ENCODE data around the gene EIF4G3.
"Not testable (repeated sequence)": the region's sequence is repeated elsewhere in the genome, so short reads cannot be mapped to it uniquely, and the experiment has no call there.

Gene EIF4G3

DNA sequence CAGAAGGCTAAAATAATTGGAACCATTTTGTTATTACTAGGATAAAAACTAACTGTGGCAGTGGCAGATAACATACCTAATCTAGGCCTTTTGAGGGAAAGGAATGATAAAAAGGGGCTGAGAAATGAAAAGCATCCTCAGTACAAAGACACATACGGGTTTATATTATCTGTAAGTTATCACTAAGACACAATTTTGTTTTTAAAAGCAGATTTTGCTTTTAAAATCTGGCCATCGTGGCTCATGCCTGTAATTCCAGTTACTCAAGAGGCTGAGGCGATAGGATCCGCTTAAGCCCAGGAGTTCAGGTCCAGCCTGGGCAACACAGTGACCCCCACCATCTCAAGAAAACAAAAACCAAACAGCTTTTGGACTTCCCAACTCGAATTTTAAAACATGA, 364.8 kb downstream of the EIF4G3 start:
- DNase-seq (ENCODE audit: low read depth), result no peak

DNA sequence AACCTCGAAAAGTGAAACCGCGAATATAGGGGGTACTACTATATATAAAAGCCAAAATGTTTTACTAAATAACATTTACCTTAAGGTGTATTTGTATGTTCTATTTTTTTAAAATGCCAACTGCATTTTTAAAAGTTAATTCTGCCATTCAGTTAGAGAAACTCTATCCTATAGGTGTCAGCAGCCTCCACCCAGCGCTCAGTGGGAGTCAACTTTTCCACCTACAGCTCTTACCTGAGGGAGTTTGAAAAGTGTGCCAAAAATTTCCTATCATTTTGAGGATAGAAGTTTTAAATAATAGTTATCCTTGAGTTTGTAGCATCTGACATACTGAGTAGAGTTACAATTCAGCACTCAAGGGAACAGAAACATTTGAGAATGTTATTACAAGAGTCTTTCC, 383.5 kb downstream of the EIF4G3 start:
- DNase-seq (ENCODE audit: low read depth), result no peak

DNA sequence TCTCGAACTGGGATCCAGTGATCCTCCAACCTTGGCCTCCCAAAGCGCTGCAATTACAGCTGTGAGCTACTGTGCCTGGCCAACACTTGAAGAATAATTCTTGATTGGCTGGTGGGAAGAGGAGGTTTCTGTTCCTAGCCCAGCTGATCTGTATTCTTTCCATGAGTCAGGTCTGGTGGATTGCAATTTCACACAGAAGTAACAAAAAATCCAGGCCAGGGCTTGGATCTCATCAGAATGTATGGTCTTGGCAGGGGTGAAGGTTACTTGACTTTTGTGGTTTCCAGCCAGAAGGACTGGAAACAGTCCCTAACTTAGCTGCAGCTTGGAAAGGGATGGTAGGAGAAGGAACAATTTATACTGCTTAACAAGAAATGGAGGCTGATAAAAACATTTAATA, 384.5 kb downstream of the EIF4G3 start:
- DNase-seq (ENCODE audit: low read depth), result no peak

GRCh38 chr1:20790785-20791184, 385.9 kb downstream of the EIF4G3 start:
- DNase-seq (ENCODE audit: low read depth), result no peak

- DNase-seq (ENCODE audit: low read depth), result not testable (repeated sequence)
Measured at GRCh38 chr1:20789598-20789997, 387.1 kb downstream of the EIF4G3 start.

DNA sequence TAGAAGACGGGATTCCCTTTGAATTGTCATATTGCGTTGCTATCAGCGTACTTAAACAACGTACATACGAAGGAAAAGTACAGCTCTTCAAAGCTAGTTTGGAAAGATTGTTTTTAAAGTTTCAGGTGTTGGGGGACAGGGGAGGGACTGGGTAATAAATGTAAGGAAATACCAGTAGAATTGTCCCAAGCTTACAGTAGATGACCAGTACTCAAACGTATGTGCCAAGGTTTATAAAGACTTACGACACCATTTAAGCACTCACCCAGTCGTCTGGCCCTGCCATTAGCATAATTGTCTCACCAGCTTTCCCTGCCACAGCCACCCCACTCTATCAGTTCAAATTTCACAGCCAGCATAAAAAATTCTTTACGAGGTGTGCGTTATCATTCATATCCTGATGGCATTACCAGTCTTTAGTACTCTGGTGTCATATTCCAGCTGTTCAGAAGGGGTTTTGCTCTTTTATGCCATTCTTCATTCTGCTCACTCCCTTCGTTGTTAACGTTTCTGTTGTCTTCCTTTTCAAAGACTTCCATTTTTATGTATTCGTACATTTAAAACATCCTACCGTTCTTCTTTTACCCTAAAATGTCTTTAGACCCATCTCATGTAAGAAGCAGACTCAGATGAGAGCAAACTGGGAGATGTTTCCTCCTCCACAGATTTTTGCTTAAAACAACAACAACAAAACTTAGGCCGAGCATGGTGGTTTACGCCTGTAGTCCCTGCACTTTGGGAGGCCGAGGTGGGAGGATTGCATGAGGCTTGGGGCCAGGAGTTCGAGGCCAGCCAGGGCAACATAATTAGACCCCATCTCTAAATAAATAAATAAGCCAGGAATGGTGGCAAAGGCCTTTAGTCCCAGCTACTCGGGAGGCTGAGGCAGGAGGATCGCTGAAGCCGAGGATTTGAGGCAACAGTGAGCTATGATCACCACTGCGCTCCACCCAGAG, 388.6 kb downstream of the EIF4G3 start:
- DNase-seq (ENCODE audit: low read depth), result peak; percentile 31

GRCh38 chr1:20787029-20787839, 389.5 kb downstream of the EIF4G3 start, which contains the start of gene HP1BP3:
Gene HP1BP3 (minus strand): TSS chr1:20787307. CDS start chr1:20780440, 6,867 bp downstream.
- peak; percentile 55 for DNase-seq (ENCODE audit: low read depth)

DNA sequence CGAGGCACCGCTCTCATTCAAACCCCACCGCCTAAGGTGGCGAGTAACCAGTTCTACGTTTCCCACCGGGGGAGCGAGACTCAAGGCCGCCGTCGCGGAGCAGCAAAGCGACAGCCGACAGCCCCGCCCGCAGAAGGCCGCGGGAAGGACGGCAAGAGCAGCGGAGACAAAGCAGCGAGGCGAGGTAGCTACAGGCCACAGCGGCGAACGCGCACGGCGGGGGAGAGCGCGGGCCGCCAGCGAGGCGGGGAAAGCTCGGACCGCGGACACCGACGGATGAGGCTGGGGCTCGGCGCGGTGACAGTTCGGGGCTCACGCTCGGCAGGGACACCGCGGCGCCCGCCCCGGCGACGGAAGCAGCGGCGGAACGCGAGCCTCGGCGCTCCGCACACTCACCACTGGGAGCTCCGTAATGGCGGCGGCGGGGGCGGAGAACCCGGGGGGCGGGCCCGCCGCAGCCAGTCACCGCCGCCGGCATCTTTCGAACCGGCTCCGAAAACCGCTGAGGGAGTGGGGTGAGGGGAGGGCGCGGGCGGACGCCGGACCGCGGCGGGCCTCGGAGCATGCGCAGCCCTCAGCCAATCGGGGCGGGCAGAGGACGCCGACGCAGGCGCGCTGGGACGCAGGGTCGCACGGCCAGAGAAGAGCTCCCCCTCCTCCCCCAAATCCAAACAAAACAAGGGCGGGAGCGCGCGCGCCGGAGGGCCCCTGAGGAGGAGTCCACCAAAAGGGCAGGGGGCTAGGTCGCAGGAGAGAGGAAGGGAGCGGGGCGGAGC, 390.3 kb downstream of the EIF4G3 start:
- peak; percentile 86 for DNase-seq (ENCODE audit: low read depth)

DNA sequence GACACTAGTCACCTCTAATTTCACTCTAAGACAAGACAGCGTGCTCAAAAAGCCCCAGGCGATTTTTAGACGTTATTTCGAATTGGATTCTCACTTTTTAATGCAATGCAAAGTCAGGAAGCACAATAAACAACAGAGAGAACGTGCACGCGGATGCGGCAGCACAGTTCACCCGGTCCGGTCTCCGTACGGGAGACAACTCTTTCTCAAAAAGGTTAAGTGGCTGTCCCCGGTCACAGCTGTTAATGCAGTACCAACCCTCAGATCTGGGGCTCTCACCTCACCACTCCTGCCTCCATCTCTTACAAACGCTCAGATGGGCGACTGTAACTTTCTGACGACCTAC, 390.8 kb downstream of the EIF4G3 start:
- DNase-seq (ENCODE audit: low read depth), result no peak

GRCh38 chr1:20775700-20776099, 401.0 kb downstream of the EIF4G3 start:
- DNase-seq (ENCODE audit: low read depth), result no peak

GRCh38 chr1:20771780-20772179, 404.9 kb downstream of the EIF4G3 start:
- no peak for DNase-seq (ENCODE audit: low read depth)

- no peak for DNase-seq (ENCODE audit: low read depth)
Measured at GRCh38 chr1:20770314-20771087, 406.2 kb downstream of the EIF4G3 start.

DNA sequence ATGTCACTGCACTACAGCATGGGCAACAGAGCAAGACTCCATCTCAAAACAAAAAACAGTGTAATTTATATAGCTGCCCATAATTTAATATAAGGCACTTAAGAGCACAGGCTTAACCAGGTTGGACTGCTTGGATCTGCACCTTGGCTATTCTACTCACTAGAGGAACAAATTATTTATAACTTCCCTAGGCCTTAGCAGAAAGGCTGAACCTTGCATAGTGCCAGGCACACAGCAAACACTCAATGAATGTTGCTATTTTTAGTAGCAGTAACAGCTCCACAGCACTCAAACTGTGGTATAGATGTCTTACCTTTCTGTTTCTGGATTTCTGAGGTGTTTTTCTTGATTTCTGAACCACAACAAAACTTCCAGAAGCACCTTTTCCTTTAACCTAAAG, 409.4 kb downstream of the EIF4G3 start:
- DNase-seq (ENCODE audit: low read depth), result no peak

DNA sequence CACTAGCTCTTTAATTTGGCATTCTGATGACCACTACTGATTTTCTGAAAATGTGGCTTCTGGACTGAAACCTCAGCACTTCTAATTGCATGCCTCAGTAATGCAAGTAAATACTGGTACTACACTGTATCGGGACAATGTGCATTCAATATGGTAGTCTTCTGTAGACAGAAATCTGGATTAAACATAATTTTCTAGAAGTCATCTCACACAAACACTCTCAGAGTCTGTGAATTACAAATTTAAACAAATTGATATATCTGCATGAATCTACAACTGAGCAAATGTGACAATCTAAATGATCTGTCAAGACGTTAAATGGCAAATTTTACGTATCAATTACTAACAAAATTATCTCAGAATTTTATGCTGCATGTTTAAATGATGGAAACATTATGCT, 413.3 kb downstream of the EIF4G3 start:
- no peak for DNase-seq (ENCODE audit: low read depth)

DNA sequence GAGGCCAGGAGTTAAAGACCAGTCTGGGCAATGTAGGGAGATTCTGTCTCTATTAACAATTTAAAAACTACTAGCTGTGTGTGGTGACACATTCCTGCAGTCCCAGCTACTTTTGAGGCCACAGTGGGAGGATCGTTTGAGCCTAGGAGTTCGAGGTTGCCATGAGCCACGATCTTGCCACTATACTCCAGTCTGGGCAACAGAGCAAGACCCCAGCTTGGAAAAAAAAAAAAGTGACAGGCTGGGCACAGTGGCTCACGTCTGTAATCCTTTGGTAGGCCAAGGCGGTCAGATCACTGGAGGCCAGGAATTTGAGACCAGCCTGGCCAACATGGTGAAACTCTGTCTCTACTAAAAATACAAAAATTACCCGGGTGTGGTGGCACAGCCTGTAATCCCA, 416.4 kb downstream of the EIF4G3 start:
- no peak for DNase-seq (ENCODE audit: low read depth)
